Endodermal cell (in vitro differentiated cells): ENCODE results near the gene NRARP. TPM values are rescaled to one million over a fixed set of nuclear protein-coding genes. Genes with fewer than 3 reads are reported as not detected.

Experiments used
- DNase-seq: peaks from one replicate; pipeline ENCODE4 v3.0.0-alpha.2; 2017
- H3K27ac ChIP-seq: 2 replicates; pipeline ENCODE4 v1.5.1; 2013; ENCODE audit warnings: mild to moderate bottlenecking, low read depth, low read length, moderate library complexity
- H3K27me3 ChIP-seq: 2 replicates; pipeline ENCODE4 v1.6.1; 2013; ENCODE audit warnings: mild to moderate bottlenecking, low read length, moderate library complexity; ENCODE audit not compliant: insufficient read depth, control insufficient read depth, poor library complexity, severe bottlenecking
- H3K36me3 ChIP-seq: 2 replicates; pipeline ENCODE4 v1.7.0; 2013; ENCODE audit warnings: mild to moderate bottlenecking, low read length, moderate library complexity; ENCODE audit not compliant: control insufficient read depth, insufficient read depth
- H3K4me1 ChIP-seq: one replicate; pipeline ENCODE4 v1.7.0; 2013; ENCODE audit warnings: low read length; ENCODE audit not compliant: control insufficient read depth, insufficient read depth
- H3K4me3 ChIP-seq: 2 replicates; pipeline ENCODE4 v1.5.1; 2013; ENCODE audit warnings: mild to moderate bottlenecking, low read length, moderate library complexity
- H3K9ac ChIP-seq: 2 replicates; pipeline ENCODE4 v1.6.1; 2013; ENCODE audit warnings: mild to moderate bottlenecking, low read length, moderate library complexity; ENCODE audit not compliant: poor library complexity, severe bottlenecking; ENCODE audit errors: extremely low read depth
- H3K9me3 ChIP-seq: 2 replicates; pipeline ENCODE4 v1.6.1; 2013; ENCODE audit warnings: mild to moderate bottlenecking, low read length, moderate library complexity; ENCODE audit not compliant: control insufficient read depth
- H3K27ac Mint-ChIP-seq: 2 replicates; pipeline ENCODE4 v1.8.0; 2020; ENCODE audit warnings: mixed read lengths
- H3K27me3 Mint-ChIP-seq: 2 replicates; pipeline ENCODE4 v1.8.0; 2021; ENCODE audit warnings: mild to moderate bottlenecking, mixed read lengths; ENCODE audit not compliant: insufficient read depth
- H3K36me3 Mint-ChIP-seq: 2 replicates; pipeline ENCODE4 v1.8.0; 2020; ENCODE audit warnings: low read depth, mixed read lengths
- H3K4me1 Mint-ChIP-seq: 2 replicates; pipeline ENCODE4 v1.8.0; 2020; ENCODE audit warnings: mixed read lengths
- H3K4me3 Mint-ChIP-seq: 2 replicates; pipeline ENCODE4 v1.8.0; 2020; ENCODE audit warnings: mild to moderate bottlenecking, moderate library complexity, mixed read lengths
- H3K9me3 Mint-ChIP-seq: 2 replicates; pipeline ENCODE4 v1.8.0; 2020; ENCODE audit warnings: mild to moderate bottlenecking, mixed read lengths
- CTCF ChIP-seq: fragments of 200-600 bp; sonication (generic); conservative IDR thresholded peaks from 2 replicates; pipeline ENCODE4 v1.5.0; 2021; ENCODE audit warnings: antibody characterized with exemption, mild to moderate bottlenecking
- WGBS, 2 experiments: methylation state at CpG; one replicate each; pipeline versions ENCODE4 v1.1.5 to v1.1.7; 2013; ENCODE audit warnings: missing lambda C conversion rate in 2 of 2, mixed read lengths in 1 of 2; ENCODE audit not compliant: insufficient coverage in 1 of 2, insufficient read length in 1 of 2; 5-methylcytosine and 5-hydroxymethylcytosine counted together
- total RNA-seq, 2 donors: library from RNA; stranded (reverse); fragmentation: NEBNext Ultra II Directional in 1 of 2; extraction: Animal tissue kit (Norgen Biotek cat#: 25700) in 1 of 2; gene quantifications; 2 replicates in 1 of 2; 3 replicates in 1 of 2; pipeline ENCODE4 v1.2.1, GENCODE V29; 2021

Gene NRARP
- total RNA-seq, 2 donors from 2014 or later: 12.1 to 12.9 TPM

GRCh38 chr9:137280474-137281344, 21.4 kb downstream of the NRARP start:
- peaks cover 3% of the 10 kb centered on the region for H3K36me3 Mint-ChIP-seq
- peak; percentile 77 for TF ChIP-seq CTCF
- no peaks in the 10 kb centered on the region for H3K9me3 Mint-ChIP-seq
- H3K9me3 ChIP-seq: no peaks in the 10 kb centered on the region
- no peak overlapping the region for H3K9ac ChIP-seq
- peak overlapping the region; percentile 49 for H3K4me3 Mint-ChIP-seq
- peaks cover 15% of the 10 kb centered on the region for H3K27me3 Mint-ChIP-seq
- H3K4me3 ChIP-seq: no peak overlapping the region
- no peak overlapping the region for H3K27ac ChIP-seq
- H3K4me1 ChIP-seq: peaks cover 10% of the 10 kb centered on the region
- H3K4me1 Mint-ChIP-seq: peaks cover 9% of the 10 kb centered on the region
- 82 to 85% methylated on average over 42 to 85 of the region's 85 CpGs for WGBS, 2 experiments
- no peaks in the 10 kb centered on the region for H3K36me3 ChIP-seq
- no peaks in the 10 kb centered on the region for H3K27me3 ChIP-seq
- H3K27ac Mint-ChIP-seq: no peak overlapping the region
- DNase-seq: peak; percentile 87

- Mint-ChIP-seq H3K27ac (no peak overlapping the region), H3K27me3 (peaks cover 15% of the 10 kb centered on the region), H3K4me1 (peaks cover 16% of the 10 kb centered on the region), H3K36me3 (peaks cover 3% of the 10 kb centered on the region), H3K9me3 (no peaks in the 10 kb centered on the region), H3K4me3 (peak overlapping the region; percentile 49)
- 96 to 99% methylated on average over 38 to 41 of the region's 41 CpGs for WGBS, 2 experiments
- Histone ChIP-seq H3K27ac (no peak overlapping the region), H3K36me3 (no peaks in the 10 kb centered on the region), H3K4me1 (peaks cover 10% of the 10 kb centered on the region), H3K9me3 (no peaks in the 10 kb centered on the region), H3K4me3 (no peak overlapping the region), H3K9ac (no peak overlapping the region), H3K27me3 (no peaks in the 10 kb centered on the region)
- peak; percentile 48 for DNase-seq
- TF ChIP-seq CTCF: no peak
Observed at GRCh38 chr9:137279741-137280473, 22.2 kb downstream of the NRARP start.

GRCh38 chr9:137278721-137279711, 23.1 kb downstream of the NRARP start:
- peak; percentile 36 for DNase-seq
- H3K4me1 Mint-ChIP-seq: peaks cover 20% of the 10 kb centered on the region
- Histone ChIP-seq H3K36me3 (no peaks in the 10 kb centered on the region), H3K9ac (no peak overlapping the region), H3K27me3 (no peaks in the 10 kb centered on the region), H3K9me3 (no peaks in the 10 kb centered on the region), H3K4me1 (peaks cover 10% of the 10 kb centered on the region), H3K27ac (no peak overlapping the region), H3K4me3 (no peak overlapping the region)
- H3K4me3 Mint-ChIP-seq: peak overlapping the region; percentile 49
- TF ChIP-seq CTCF: no peak
- 88 to 98% methylated on average over 109 to 139 of the region's 139 CpGs for WGBS, 2 experiments
- peaks cover 13% of the 10 kb centered on the region for H3K27me3 Mint-ChIP-seq
- no peaks in the 10 kb centered on the region for H3K9me3 Mint-ChIP-seq
- no peak overlapping the region for H3K27ac Mint-ChIP-seq
- H3K36me3 Mint-ChIP-seq: peaks cover 8% of the 10 kb centered on the region
